Small intestine (tissue), 7 donors: ENCODE results near the gene SKIDA1. TPM values are rescaled to one million over a fixed set of nuclear protein-coding genes. Genes with fewer than 3 reads are reported as not detected.
"Not testable (repeated sequence)": the region's sequence is repeated elsewhere in the genome, so short reads cannot be mapped to it uniquely, and the experiment has no call there.

Experiments
- DNase-seq, 2 donors: peaks; one replicate each; pipeline versions ENCODE4 v3.0.0 to v3.0.0-alpha.2; 2013
- FAIRE-seq: peaks from 2 replicates; lab custom pipeline; 2012; peaks lifted over from hg19 to GRCh38; lab: Jason Lieb, UNC
- H3K27ac ChIP-seq, 3 donors: one replicate each; pipeline ENCODE4 v1.5.1; 2013; ENCODE audit warnings: low read length in 2 of 3, mild to moderate bottlenecking in 2 of 3, control low read depth in 1 of 3, inconsistent platforms in 1 of 3, low read depth in 1 of 3, moderate library complexity in 1 of 3
- H3K27me3 ChIP-seq, 3 donors: one replicate each; pipeline ENCODE4 v1.6.1; 2013; ENCODE audit warnings: low read length in 3 of 3, inconsistent platforms in 1 of 3; ENCODE audit not compliant: control insufficient read depth in 3 of 3, insufficient read depth in 3 of 3
- H3K36me3 ChIP-seq, 3 donors: one replicate each; pipeline ENCODE4 v1.6.1; 2013; ENCODE audit warnings: low read length in 3 of 3, inconsistent platforms in 1 of 3, low read depth in 1 of 3, mild to moderate bottlenecking in 1 of 3, moderate library complexity in 1 of 3; ENCODE audit not compliant: control insufficient read depth in 3 of 3, insufficient read depth in 2 of 3
- H3K4me1 ChIP-seq, 3 donors: one replicate each; pipeline ENCODE4 v1.6.1; 2013; ENCODE audit warnings: low read length in 2 of 3, inconsistent platforms in 1 of 3, low read depth in 1 of 3, mild to moderate bottlenecking in 1 of 3, moderate library complexity in 1 of 3; ENCODE audit not compliant: control insufficient read depth in 3 of 3, insufficient read depth in 2 of 3
- H3K4me3 ChIP-seq, 3 donors: one replicate each; pipeline ENCODE4 v1.5.1; 2013; ENCODE audit warnings: low read length in 3 of 3, control low read depth in 1 of 3, inconsistent platforms in 1 of 3, low read depth in 1 of 3, mild to moderate bottlenecking in 1 of 3, moderate library complexity in 1 of 3
- H3K9me3 ChIP-seq, 2 donors: one replicate each; pipeline ENCODE4 v1.6.1; 2013; ENCODE audit warnings: low read depth in 1 of 2, low read length in 1 of 2; ENCODE audit not compliant: control insufficient read depth in 2 of 2, insufficient read depth in 1 of 2
- WGBS, 3 donors: extraction: QIAGEN DNeasy Blood & Tissue Kit; methylation state at CpG; one replicate each; pipeline ENCODE4 v1.1.7; 2013; 5-methylcytosine and 5-hydroxymethylcytosine counted together
- polyA plus RNA-seq, 4 donors: library from polyadenylated mRNA; stranded (reverse) in 3 of 4; unstranded in 1 of 4; fragments of 200-250 nt in 3 of 4; fragments of 120-200 nt in 1 of 4; gene quantifications; one replicate each; pipeline versions ENCODE4 v1.2.1 to v1.2.3, GENCODE V29; 2013
- donor health status: healthy with polysubstance abuse.
- donor health status: control.
- donor health status: control.
- donor health status: Bipolar disorder and iron deficiency.
- donor health status: healthy.

Gene SKIDA1
- polyA plus RNA-seq, 4 donors, result 0.13 to 1.2 TPM; not detected in 2

- DNase-seq, H3K9me3 ChIP-seq, H3K27me3 ChIP-seq, H3K4me3 ChIP-seq, H3K27ac ChIP-seq, H3K4me1 ChIP-seq, FAIRE-seq: not testable (repeated sequence)
- peaks cover 15 to 71% (median 25%) of the 10 kb centered on the region in 3 donors for H3K36me3 ChIP-seq
- WGBS, 3 donors, result 94 to 100% (median 96%) methylated on average over 4 of the region's 4 CpGs
Observed at GRCh38 chr10:21540701-21541100, 15.2 kb upstream of the SKIDA1 start.

DNA sequence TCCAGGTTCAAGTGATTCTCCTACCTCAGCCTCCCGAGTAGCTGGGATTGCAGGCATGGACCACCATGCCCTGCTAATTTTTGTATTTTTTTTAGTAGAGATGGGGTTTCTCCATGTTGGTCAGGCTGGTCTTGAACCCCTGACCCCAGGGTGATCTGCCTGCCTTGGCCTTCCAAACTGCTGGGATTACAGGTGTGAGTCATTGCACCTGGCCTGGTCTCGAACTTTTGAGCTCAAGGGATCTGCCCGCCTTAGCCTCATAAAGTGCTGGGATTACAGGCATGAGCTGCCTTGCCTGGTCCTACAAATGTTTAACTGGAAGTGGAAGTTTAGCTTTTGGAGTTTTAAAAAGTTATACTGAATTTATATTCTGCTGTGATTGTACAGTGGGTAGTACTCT is 11.4 kb upstream of the SKIDA1 start:
- no peaks in the 10 kb centered on the region for H3K27me3 ChIP-seq
- 73 to 81% (median 73%) methylated on average over 3 of the region's 3 CpGs for WGBS, 3 donors
- H3K27ac ChIP-seq, result no peak overlapping the region
- FAIRE-seq (no peak), DNase-seq (no peak)
- H3K9me3 ChIP-seq, result no peaks in the 10 kb centered on the region
- H3K36me3 ChIP-seq, result peaks cover 6 to 47% (median 9%) of the 10 kb centered on the region in 3 donors
- no peak overlapping the region for H3K4me3 ChIP-seq
- H3K4me1 ChIP-seq, result peaks cover 0 to 8% (median 0%) of the 10 kb centered on the region in 3 donors

DNA sequence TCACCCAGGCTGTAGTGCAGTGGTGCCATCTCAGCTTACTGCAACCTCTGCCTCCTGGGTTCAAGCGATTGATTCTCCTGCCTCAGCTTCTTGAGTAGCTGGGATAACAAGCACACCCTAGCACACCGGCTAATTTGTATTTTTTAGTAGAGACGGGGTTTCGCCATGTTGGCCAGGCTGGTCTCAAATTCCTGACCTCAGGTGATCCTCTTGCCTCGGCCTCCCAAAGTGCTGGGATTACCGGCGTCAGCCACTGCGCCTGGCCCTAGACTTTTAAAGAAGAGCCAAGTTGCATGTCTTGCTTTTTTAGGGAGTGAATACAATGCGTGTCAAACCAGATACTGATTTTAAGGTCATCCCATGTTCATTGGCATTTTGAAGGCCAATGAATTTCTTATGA is 10.5 kb upstream of the SKIDA1 start:
- peaks cover 2 to 40% (median 6%) of the 10 kb centered on the region in 3 donors for H3K36me3 ChIP-seq
- not testable (repeated sequence) for H3K4me1 ChIP-seq, DNase-seq, FAIRE-seq, H3K27me3 ChIP-seq, H3K27ac ChIP-seq, H3K4me3 ChIP-seq, H3K9me3 ChIP-seq
- 92 to 95% (median 93%) methylated on average over 9 of the region's 9 CpGs for WGBS, 3 donors

GRCh38 chr10:21535494-21535965 is 10.0 kb upstream of the SKIDA1 start:
- DNase-seq (no peak), FAIRE-seq (no peak)
- Histone ChIP-seq H3K9me3 (no peaks in the 10 kb centered on the region), H3K27me3 (no peaks in the 10 kb centered on the region), H3K4me3 (peak overlapping the region; percentile 75 to 83 (median 79)), H3K36me3 (peaks cover 0 to 36% (median 6%) of the 10 kb centered on the region in 3 donors), H3K4me1 (peaks cover 0 to 8% (median 0%) of the 10 kb centered on the region in 3 donors), H3K27ac (peak overlapping the region in 2 of 3 donors; percentile 64 to 73)
- 37 to 45% (median 38%) methylated on average over 9 of the region's 9 CpGs for WGBS, 3 donors

DNA sequence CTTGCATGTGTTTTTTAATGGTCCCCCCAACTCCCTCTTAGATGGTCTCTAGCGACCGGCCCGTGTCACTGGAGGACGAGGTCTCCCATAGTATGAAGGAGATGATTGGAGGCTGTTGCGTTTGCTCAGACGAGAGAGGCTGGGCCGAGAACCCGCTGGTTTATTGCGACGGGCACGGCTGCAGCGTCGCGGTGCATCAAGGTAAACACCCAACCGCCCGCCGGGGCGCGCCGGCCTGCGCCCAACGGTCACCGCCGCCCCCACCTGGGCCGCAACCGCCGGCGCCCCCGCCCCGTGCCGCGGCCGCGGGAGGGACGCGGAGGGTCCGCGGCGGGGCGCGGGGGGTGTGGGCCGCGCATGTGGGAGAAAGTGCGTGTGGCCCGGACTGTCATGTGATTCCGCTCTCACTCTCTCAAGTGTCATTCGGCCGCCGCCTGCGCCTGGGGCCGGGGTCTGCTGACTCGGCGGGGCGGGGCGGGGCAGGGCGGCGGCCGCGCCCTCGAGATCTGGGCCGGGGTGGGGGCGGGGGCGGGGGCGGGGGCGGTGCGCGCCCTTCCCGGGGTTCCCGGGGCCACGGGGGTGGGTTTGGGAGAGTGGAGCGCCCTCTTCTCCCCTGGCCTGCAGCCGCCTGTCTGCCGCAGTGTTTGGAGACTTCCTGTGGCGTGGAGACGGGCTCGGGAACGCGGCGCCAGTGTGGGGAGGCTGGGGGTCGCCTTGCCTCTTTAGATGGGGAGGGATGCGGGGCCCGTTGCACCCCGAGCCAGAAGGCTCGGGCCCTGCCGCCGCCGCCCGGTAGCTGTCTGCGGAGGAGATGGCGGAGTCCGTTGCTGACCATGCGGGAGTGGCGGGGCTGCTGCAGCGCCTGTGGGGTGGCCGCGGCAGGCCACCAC is 9.4 kb upstream of the SKIDA1 start:
- H3K36me3 ChIP-seq, result peaks cover 0 to 30% (median 3%) of the 10 kb centered on the region in 3 donors
- peak overlapping the region in 2 of 3 donors; percentile 86 to 91 for H3K27ac ChIP-seq
- peak; percentile 56 to 78 for DNase-seq
- FAIRE-seq, result no peak
- WGBS, 3 donors, result 2% methylated on average over 68 to 96 of the region's 96 CpGs
- no peaks in the 10 kb centered on the region for H3K9me3 ChIP-seq
- no peaks in the 10 kb centered on the region for H3K27me3 ChIP-seq
- peaks cover 0 to 8% (median 0%) of the 10 kb centered on the region in 3 donors for H3K4me1 ChIP-seq
- H3K4me3 ChIP-seq, result peak overlapping the region; percentile 75 to 83 (median 79)

DNA sequence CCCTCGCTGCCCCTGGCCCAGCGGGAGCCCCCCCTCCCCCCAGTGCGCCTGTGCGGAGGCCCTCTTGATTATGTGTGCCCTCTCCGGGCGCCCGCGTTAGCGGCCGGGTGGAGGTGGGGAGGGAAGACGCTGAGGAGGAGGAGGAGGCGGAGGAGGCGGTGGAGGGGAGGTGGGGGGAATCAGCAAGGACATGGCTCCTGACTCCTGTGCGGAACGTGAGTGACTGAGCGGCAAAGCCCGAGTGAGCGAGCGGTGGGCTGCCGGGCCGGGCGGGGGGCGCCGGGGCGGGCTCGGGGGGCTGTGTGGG is 8.8 kb upstream of the SKIDA1 start:
- Histone ChIP-seq H3K36me3 (peaks cover 0 to 24% (median 0%) of the 10 kb centered on the region in 3 donors), H3K9me3 (no peaks in the 10 kb centered on the region), H3K27me3 (no peaks in the 10 kb centered on the region), H3K4me3 (peak overlapping the region; percentile 75 to 83 (median 79)), H3K4me1 (peaks cover 0 to 8% (median 0%) of the 10 kb centered on the region in 3 donors), H3K27ac (peak overlapping the region in 2 of 3 donors; percentile 86 to 91)
- FAIRE-seq (no peak), DNase-seq (no peak)
- WGBS, 3 donors, result 0% methylated on average over 10 to 26 of the region's 26 CpGs

DNA sequence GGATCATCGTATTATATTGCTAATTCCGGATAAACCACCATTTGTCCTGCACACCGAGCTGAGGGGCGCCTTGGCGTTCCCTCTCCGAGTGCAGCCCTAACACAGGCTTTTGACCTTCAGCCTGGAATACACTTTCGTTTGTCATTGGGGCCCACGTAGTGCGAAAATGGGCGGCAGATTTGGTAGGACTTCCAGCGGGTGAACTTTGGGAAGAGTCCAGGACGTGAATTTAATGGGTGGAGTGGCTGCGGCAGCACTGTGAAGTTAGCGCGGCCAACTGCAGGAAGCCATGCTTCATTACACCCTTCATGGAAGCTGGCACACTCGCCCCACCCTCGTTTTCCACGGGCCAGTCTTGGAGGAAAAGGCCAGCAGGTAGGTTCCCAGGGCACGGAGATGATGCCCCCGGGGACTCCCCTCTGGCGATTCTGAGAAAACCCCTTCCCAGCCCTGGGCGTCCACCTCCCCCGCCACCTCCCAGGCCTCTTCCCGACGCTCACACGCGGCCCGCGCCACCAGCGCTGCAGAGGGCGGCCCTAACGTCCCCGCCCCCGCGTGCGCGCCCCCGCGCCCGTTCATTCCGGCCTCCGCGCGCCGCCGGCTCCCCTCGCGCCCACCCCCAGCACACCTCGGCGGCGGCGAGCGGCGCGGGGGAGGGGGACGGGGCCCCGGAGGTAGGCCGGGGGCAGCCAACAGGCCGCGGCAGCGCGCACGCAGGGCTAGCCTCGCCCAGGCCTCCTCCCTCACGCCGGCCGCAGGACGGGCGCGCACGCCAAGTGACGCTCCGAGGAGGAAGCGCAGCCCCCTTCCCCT is 8.2 kb upstream of the SKIDA1 start, which contains the start of gene MLLT10:
TSS of gene MLLT10 (plus strand) at position 766 of the 813 bp plus-strand sequence. CDS start 413 bp downstream, outside the sequence.
- Histone ChIP-seq H3K27me3 (no peaks in the 10 kb centered on the region), H3K4me1 (peaks cover 0 to 8% (median 0%) of the 10 kb centered on the region in 3 donors), H3K27ac (peak within 1 kb of the TSS; percentile 84 to 100 (median 91)), H3K9me3 (no peaks in the 10 kb centered on the region), H3K36me3 (peaks cover 0 to 24% (median 0%) of the 10 kb centered on the region in 3 donors), H3K4me3 (peak within 1 kb of the TSS; percentile 75 to 88 (median 79))
- peak; percentile 90 to 99 for DNase-seq
- no peak for FAIRE-seq
- WGBS, 3 donors, result 1% methylated on average over 21 to 74 of the region's 74 CpGs
